HG03045 (cell line): ENCODE data around the gene MTREX.

ENCODE experiments used
- ATAC-seq: cut with Tn5 transposase; IDR thresholded peaks from one replicate; pipeline ENCODE4 v1.9.1; 2021; ENCODE audit warnings: mild to moderate bottlenecking, moderate library complexity; ENCODE audit not compliant: unreplicated experiment

MTREX gene

DNA sequence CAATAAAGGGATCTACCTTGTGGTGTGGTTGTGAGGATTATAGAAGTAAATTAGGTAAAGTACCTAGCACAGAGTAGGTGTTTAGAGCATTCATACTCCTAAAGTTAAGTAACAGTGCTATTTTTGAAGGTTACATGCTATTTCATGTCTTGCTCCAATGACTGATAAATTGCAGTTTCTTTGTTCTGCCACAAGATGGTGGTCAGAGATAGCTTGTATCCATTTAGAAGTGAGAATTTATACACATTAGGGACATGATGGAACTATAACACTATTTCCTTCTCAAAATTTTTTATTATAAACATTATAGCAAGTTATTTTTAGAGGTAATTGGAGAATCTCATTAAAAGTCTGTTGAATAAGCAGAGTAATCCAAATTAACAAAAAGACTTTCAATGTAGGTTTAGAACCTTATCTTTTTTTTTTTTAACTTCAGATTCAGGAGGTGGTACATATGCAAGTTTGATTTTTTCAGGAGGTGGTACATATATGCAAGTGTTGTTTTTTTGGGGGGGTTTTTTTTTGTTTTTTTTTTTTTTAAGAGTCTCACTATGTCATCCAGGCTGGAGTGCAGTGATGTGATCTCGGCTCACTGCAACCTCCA is 17.1 kb downstream of the MTREX start:
- no peak for ATAC-seq

DNA sequence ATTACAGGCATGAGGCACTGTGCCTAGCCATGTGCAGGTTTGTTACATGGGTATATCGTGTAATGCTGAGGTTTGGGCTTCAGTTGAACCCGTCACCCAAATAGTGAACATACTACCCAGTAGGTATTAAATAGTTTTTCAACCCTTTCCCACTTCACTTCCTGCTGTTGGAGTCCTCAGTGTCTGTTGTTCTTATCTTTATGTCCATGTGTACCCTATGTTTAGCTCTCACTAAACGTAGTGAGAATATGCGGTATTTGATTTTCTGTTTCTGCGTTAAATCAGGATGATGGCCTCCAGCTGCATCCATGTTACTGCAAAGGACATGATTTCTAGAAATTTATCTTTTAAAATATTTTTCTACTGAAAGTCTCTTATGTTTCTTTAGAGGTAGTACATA is 17.8 kb downstream of the MTREX start:
- ATAC-seq: no peak

DNA sequence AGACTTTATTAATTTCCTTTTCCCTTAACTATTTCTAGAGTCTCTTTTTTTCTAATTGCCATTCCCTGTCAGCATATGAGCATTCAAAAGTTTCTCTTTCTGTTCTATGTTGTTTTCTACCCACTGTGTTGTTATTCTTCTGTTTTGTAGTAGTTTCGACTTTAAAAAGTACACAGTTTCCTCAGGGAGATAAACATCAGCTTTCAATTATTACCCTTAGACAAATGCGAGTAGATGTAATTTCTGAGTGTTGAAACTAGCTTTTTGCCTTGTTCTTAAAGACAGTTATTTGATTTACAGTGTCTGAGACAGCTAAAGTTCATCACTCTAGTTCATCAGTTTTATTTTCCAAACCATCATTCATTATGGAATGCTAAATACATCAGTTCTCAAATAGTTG is 19.5 kb downstream of the MTREX start:
- no peak for ATAC-seq

DNA sequence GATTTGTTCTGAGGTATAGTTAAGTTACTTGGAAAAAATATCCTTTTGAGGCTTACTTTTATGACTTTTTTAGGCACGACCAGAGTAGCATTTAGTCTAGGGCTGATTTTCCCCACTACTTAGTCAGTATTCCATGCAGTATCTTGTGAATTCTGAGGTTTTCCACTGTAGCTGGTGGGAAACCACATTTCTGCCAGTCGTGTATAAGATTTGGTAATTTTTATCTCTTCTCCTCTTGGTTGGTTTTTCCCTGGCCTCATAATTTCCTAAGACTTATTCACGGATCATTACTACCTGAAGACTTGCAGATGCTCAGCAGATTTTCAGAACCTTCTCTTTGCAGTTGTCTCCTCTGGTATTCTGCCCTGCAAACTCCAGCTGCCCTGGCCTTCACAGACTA is 23.5 kb downstream of the MTREX start:
- no peak for ATAC-seq

DNA sequence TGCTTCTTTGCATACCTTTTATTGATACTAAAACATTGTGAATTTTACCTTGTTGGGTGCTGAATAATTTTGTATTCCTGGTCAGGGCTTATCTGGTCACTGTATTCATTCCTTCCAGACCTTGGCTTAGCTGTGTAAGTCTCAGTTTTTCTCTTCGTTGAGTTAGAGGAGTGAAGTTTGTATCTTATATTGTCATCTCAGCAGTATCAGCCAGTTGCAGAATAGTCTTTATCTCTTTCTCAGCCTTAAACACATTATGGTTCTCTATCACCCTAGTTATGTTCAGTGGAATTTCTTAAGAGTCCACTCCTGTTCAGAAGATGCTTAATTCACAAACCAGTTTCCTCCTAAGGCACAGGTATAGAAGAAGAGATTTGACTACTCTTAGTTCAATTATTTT is 25.2 kb downstream of the MTREX start:
- no peak for ATAC-seq

DNA sequence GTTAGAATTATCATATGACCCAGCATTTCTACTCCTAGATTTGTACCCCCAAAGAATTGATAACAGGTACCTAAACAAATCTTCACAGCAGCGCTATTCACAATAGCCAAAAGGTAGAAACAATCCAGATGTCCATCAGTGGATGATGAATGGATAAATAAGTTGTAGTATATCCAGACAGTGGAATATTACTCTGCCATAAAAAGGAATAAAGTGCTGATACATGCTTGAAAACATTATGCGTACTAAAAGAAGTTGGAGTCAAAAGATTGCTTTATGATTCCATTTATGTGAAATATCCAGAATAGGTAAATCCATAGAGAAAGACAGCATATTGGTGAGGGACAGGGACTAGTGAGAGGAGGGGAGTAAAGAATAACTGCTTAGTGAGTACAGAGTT is 26.0 kb downstream of the MTREX start:
- no peak for ATAC-seq

DNA sequence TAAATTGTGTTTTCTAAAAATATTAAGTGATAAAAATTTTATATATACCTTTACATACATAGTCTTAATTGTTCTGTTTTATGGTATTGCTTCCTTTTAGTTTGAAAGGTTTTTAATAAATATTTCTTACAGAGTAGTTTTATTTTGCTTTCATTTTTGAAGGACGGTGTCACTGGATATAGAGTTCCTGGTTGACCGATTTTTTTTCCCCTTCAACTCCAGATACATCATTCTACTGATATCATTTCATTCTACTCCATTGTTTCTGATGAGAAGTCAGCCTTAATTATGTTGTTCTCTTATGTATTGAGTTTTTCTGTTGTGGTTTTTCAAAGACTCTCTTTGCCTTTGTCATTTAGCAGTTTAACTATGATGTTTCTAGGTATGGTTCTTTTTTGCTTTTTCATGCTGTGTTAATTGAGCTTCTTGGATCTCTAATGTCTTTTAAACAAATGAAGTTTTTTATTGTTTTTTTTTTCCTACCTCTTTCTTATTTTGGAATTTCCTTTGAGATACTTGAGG is 30.4 kb downstream of the MTREX start:
- ATAC-seq: no peak

DNA sequence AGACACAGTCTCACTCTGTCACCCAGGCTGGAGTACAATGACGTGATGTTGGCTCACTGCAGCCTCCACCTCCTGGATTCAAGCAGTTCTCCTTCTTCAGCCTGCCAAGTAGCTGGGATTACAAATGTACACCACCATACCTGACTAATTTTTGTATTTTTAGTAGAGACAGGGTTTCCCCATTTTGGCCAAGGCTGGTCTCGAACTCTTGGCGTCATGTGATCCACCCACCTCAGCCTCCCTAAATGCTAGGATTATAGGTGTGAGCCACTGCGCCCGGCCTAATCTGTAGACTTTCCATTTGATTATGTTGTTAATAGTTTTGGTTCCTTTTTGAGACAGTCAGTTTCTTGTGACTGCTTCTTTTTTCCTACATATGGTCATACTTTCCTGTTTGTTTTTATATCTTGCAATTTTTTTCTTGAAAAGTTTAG is 31.0 kb downstream of the MTREX start:
- ATAC-seq: peak; percentile 62

DNA sequence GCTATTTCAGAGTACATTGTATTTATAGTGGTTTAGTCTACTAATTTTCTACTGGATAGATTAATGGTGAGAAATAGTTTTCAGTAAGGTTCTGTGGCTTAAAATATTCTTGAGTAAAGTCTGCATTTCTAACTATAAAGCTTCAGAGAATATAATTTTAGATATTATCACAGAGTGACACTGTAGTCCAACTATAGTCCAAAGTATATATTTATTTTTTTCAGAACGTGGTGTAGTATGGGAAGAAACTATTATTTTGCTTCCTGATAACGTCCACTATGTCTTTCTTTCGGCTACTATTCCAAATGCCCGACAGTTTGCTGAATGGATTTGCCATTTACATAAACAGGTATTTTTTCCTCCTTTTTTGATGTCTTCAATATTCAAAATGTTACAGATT is 35.3 kb downstream of the MTREX start:
- no peak for ATAC-seq

DNA sequence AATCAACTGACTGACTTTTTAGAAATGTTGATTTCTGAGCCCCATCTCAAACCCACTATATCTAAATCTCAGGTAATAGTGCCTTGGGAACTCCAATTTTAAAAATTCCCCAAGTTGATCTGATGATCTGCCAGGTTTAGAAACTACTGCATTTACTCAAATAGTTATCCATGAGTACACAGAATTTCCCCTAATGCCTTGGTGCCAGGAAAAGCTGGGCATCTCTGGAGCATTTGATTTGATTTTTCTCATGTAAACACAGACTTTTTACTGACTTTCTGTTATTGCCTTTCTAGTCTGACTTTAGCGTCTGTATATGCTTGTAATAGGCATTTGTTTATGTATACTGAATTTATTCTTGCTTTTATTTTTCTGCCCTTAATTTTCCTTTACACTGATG is 35.8 kb downstream of the MTREX start:
- no peak for ATAC-seq

DNA sequence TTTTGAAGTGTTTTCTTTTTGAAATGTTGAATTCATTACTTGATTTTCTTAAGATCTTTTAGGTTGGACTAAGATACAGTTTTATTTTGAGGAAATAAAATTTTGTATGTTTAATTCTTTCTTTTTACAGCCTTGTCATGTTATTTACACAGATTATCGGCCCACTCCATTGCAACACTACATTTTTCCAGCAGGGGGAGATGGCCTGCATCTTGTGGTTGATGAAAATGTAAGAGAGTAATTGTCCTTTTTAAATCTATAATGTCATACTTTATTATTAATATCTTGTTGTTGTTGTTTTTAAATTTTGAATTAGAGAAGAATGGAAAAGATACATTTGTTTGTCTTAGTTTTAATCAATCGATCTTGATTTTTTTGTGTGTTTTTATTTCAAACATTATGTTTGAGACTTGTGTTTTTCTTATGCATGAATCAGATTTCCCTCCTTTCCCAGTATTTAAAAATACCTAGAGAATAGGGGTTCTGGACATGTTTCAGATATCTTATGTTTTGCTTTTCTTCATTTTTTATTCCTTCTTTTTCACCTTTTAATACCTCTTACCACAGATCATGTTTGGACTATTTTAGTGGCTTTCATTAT is 36.7 kb downstream of the MTREX start:
- no peak for ATAC-seq

DNA sequence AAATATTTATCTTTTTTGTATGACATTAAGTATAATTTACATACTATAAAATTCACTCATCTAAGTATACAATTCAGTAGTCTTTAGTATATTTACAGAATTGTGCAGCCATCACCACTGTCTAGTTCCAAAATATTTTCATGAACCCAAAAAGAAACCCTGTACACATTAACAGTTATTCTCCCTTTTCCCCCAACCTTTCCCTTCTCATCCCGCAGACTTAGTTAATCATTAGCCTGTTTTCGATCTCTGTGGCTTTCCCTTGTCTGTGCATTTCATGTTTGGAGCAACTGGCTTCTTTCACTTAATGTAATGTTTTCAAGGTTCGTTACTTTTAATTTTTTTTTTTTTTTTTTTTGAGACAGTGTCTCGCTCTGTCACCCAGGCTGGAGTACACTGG is 37.5 kb downstream of the MTREX start:
- ATAC-seq: no peak

DNA sequence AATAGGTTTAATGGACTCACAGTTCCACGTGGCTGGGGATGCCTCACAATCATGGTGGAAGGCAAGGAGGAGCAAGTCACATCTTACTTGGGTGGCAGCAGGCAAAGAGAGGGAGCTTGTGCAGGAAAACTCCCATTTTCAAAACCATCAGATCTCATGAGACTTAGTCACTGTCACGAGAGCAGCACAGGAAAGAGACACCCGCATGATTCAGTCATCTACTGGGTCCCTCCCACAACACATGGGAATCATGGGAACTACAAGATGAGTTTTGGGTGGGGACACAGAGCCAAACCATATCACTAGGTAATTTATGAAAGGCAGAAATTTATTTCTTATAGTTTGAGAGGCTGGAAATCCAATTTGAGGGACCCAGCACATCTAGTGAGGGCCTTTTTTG is 40.0 kb downstream of the MTREX start:
- no peak for ATAC-seq

DNA sequence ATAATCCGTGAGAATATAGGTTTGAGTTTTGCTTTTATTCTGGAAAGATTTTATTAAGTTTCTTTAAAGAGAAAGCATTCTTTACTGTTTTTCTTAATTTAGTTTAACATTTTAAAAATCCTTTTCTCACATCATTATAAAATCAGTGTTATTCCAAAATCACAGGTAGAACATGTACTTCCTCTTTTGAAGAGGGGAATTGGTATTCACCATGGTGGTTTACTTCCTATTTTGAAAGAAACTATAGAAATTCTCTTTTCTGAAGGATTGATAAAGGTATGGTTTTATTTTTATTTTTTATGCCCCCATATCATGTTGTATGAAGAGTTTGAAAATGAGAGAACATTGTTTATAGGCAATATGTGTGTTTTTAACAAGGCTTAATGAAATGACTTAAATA is 43.0 kb downstream of the MTREX start:
- ATAC-seq: no peak

DNA sequence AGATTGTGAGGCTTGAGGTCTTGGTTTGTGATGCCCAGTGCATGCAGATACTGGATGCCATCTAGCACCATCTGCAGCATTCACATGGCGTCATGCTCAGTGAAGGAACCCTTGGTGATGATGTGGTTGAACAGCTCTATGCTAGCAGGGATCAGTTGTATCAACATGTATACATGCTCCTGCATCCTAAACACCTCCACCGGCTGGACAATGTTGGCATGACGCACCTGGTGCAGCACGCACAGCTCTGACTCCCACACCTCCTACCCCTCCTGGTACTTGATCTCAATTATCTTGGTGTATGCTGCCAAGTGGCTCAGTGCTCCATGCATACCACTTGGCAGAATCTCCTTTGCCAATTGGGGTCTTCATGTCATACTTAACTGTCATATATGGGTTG is 49.1 kb downstream of the MTREX start:
- ATAC-seq: no peak

DNA sequence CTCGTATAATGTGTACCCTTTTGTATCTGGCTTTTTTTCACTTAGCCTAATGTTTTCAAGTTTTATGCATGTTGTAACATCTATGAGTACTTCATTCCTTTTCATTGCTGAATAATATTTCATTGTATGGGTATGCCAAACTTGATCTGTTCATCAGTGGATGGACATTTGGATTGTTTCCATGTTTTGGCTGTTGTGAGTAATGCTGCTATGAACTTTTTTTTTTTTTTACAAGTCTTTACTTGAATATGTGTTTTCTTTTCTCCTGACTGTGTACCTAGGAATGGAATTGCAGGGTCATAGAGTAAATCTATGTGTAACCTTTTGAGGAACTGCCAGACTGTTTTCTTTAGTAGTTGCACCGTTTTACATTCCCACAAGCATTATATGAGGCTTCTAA is 52.4 kb downstream of the MTREX start:
- ATAC-seq: no peak

DNA sequence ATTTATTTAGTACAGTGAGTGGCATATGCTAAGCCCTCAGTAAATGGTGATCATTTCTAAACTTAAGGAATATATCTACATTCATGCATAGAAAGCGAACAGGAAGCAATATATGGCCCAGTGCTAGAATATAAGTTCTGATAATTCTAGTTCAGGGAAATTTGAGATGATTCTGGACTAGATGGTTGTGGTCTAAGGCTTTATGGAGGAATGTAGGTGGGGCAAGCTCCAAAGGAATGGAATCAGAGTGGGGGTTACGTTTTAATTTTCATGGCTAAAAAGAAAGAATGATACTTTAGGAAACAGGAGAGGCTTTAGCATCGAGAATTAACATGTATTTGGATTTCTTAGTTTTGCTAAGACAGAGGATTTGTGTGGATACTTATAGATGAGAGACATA is 56.1 kb downstream of the MTREX start:
- no peak for ATAC-seq

DNA sequence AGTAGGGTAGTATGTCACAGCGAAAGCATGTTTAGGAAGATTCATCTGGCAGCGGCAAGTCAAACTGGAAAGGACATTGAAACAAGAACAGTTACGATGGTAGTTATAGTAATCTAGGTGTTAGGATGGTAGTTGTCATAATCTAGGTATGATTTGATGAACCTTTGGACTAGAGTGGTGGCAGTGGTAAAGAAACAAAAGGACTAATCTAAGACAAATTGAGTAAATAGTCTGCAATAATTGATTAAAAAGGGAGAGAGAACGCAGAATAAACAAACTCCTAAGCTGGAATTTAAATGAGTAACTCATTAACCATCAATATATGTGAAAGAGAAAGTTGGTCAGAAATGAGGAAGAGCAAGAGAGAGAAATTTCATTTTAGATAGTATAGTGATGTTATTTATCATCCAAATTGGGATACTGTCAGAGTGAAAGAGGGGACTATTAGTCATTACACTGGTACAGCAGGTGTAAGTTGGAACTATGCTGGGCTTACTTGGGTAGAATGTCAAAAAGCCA is 56.8 kb downstream of the MTREX start:
- ATAC-seq: peak; percentile 98

DNA sequence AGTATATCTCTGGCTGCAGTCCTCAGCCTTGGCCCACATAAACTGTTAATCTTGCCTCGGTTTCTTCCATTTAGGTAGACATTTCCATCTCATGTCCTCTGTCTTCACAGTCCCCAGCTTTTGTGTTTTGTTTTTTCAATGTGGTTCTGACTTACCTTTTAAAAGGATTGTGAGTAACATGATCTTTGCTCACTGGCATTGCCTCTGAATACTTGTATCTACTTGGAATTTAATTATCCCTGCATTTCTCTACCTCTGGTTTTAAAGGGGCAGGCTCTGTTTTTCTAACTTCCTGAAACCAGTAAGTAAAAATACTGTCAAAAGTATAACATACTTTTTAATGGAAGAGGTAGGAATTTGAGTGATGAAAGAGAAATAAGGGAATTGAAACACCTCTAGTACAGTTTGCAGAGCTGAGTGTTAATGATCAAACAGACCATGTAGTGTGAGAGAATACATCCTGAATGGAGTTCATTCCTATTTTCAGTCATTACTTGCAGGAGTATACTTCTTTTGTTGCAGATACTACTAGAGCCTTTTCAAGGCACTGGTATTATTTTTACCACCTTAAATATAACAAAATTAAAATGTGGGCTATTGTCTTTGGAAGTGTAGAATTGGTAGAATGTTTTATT is 62.6 kb downstream of the MTREX start:
- no peak for ATAC-seq

DNA sequence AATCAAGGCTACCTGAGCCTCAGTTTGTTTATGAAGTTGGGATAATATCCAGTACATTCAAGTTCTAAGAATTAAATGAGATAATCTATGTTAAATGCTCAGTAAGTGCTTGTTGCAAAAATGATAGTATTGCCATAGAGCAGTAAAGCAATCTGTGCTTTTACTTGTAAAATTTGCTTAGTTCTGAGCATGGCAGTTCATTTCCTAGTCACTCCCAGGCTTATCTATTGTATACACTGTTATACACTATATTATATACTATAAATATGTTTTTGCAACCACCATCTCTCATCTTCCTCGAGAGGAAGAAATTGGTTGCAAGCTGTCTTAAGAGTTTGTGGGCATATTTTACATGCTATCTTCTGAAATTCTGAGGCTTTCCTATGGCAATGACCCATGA is 63.4 kb downstream of the MTREX start:
- ATAC-seq: no peak

DNA sequence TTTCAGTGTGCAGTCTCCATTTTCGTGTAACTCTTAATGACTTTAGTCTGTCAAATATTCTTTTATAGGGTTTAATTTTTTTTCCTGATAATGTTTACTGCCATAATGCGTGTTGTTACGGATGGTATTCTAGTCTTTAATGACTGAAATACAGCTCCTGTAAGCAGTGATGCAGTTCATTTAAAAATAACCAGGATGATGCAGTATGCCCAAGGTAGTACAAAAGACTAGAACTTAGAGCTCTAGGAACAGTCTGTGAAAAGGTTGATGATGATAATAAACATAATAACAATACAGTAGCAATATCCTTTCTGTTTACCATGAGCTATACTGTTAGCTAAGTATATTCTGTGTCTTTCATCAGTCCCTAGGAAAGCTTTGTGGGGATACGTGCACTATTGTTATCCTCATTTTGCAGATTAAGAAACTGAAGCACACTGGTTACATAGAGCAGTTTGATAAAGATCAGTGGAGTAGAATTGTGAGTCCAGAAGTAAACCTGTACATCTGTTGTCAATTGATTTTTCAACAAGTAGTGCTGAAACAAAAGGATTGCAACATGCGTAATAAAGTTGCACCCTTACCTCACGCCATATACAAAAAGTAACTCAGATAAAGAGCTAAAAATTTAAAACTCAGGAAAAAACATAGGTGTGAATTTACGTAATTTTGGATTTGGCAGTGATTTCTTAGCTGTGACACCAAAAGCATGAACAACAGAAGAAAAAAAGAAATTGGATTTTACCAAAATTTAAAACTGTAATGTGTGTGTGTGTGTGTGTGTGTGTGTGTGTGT is 64.5 kb downstream of the MTREX start:
- ATAC-seq: no peak
